Gastroesophageal sphincter (tissue), 4 donors: Measurements from ENCODE around the gene SLC39A11. TPM values are rescaled to one million over a fixed set of nuclear protein-coding genes. Genes with fewer than 3 reads are reported as not detected.

Experiments
- ATAC-seq: fragments of 150-250 bp; one replicate; pipeline ENCODE4 v1.9.1; 2016; ENCODE audit warnings: mild to moderate bottlenecking, moderate library complexity
- H3K27ac ChIP-seq, 4 donors: fragments of 200-600 bp; sonication (generic) in 3 of 4; 1 replicate in 3 of 4; 2 replicates in 1 of 4; pipeline ENCODE4 v1.5.1; 2016 to 2019
- H3K27me3 ChIP-seq: fragments of 200-600 bp; sonication (generic); one replicate; pipeline ENCODE4 v1.5.1; 2019
- H3K36me3 ChIP-seq, 2 donors: fragments of 200-600 bp; sonication (generic); one replicate each; pipeline ENCODE4 v1.5.1; 2019; ENCODE audit warnings: control low read depth in 1 of 2
- H3K4me1 ChIP-seq, 3 donors: fragments of 200-600 bp; sonication (generic); 1 replicate in 2 of 3; 2 replicates in 1 of 3; pipeline ENCODE4 v1.5.1; 2016 to 2019; ENCODE audit warnings: control low read depth in 2 of 3
- H3K4me3 ChIP-seq, 2 donors: fragments of 200-600 bp; sonication (generic); one replicate each; pipeline ENCODE4 v1.5.1; 2019; ENCODE audit warnings: mild to moderate bottlenecking in 1 of 2, moderate library complexity in 1 of 2
- H3K9me3 ChIP-seq, 3 donors: fragments of 200-600 bp; sonication (generic); one replicate each; pipeline ENCODE4 v1.5.1; 2017 to 2019; ENCODE audit warnings: control low read depth in 2 of 3
- CTCF ChIP-seq, 4 experiments: fragments of 200-600 bp in 2 of 4; fragments of 450-650 bp in 2 of 4; sonication (generic) in 1 of 4; IDR thresholded peaks; one replicate each; pipeline ENCODE4 v1.5.1; 2017 to 2019; ENCODE audit warnings: antibody characterized with exemption in 4 of 4, mild to moderate bottlenecking in 2 of 4, moderate library complexity in 2 of 4
- EP300 ChIP-seq: sonication (generic); formaldehyde crosslinking; IDR thresholded peaks from one replicate; pipeline ENCODE4 v1.6.1; 2017; ENCODE audit warnings: antibody characterized with exemption, mild to moderate bottlenecking
- POLR2A ChIP-seq, 2 donors: fragments of 450-650 bp; IDR thresholded peaks; one replicate each; pipeline ENCODE4 v1.6.1; 2017; ENCODE audit warnings: antibody characterized with exemption in 2 of 2, mild to moderate bottlenecking in 2 of 2, moderate library complexity in 1 of 2
- POLR2AphosphoS5 ChIP-seq: sonication (generic); formaldehyde crosslinking; IDR thresholded peaks from one replicate; pipeline ENCODE4 v1.6.1; 2017; ENCODE audit warnings: antibody characterized with exemption
- WGBS, 2 donors: methylation state at CpG; one replicate each; pipeline ENCODE4 v1.1.5; 2018; ENCODE audit warnings: low coverage in 1 of 2; 5-methylcytosine and 5-hydroxymethylcytosine counted together
- total RNA-seq, 4 donors: library from RNA; depleted of rRNA; stranded (reverse); fragments of >200 nt; gene quantifications; one replicate each; pipeline ENCODE4 v1.1.0, GENCODE V29; 2016

Gene SLC39A11
- total RNA-seq, 4 donors from 2014 or later = 11.6 to 16.8 (median 14.5) TPM

DNA sequence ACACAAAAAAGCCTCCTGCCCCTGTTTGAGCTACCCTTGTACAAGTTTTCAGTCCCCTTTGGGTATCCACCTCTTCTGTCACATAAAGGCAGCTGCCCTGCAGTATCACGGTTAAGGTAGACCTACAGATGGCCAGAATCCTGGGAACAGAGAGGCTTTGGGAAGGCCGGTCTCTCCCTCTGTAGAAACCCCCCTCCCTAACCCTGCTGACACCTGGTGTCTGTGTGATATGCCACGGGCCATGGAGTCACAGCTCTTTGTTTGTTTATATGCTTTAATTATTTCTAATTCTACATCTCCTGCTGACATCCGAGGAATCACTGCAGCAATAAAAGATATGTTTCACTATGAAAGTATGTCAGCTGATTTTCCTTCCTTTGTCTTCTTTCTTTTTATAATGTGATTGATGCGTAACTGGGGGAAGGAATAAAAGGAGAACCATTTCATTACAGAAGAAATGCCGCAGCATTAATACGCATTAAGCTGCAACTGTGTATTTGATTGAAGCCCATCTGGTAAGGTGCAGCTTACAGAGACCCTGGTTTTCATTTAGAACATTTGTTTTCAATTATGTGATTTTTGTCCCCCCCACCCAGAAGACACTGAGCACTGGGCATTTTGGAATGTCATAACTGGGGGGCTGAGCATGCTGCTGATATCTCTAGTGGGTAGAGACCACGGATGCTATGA lies 142.1 kb downstream of the SLC39A11 start:
- H3K4me3 ChIP-seq = no peak overlapping the region
- H3K27me3 ChIP-seq = no peaks in the 10 kb centered on the region
- ATAC-seq = no peak
- no peak overlapping the region for H3K27ac ChIP-seq
- no peaks in the 10 kb centered on the region for H3K9me3 ChIP-seq
- 88 to 89% methylated on average over 8 of the region's 8 CpGs for WGBS, 2 donors
- H3K4me1 ChIP-seq = peaks cover 0 to 8% (median 0%) of the 10 kb centered on the region in 3 donors
- TF ChIP-seq POLR2AphosphoS5 = no peak
- no peak for TF ChIP-seq POLR2A (IDR thresholded peaks at IDR 0.05)
- no peak for TF ChIP-seq CTCF (IDR thresholded peaks at IDR 0.05)
- TF ChIP-seq EP300 = no peak
- peaks cover 0 to 19% of the 10 kb centered on the region in 2 donors for H3K36me3 ChIP-seq

- no peaks in the 10 kb centered on the region for H3K9me3 ChIP-seq
- no peak overlapping the region for H3K4me3 ChIP-seq
- WGBS, 2 donors = 94 to 95% methylated on average over 17 to 21 of the region's 23 CpGs
- TF ChIP-seq CTCF (IDR thresholded peaks at IDR 0.05) (no peak), POLR2A (IDR thresholded peaks at IDR 0.05) (no peak), EP300 (no peak), POLR2AphosphoS5 (no peak)
- H3K27ac ChIP-seq = no peak overlapping the region
- no peaks in the 10 kb centered on the region for H3K27me3 ChIP-seq
- no peaks in the 10 kb centered on the region for H3K4me1 ChIP-seq
- peaks cover 0 to 19% of the 10 kb centered on the region in 2 donors for H3K36me3 ChIP-seq
- ATAC-seq = no peak
These were observed 144.4 kb downstream of the SLC39A11 start for GRCh38 chr17:72948115-72948514.

DNA sequence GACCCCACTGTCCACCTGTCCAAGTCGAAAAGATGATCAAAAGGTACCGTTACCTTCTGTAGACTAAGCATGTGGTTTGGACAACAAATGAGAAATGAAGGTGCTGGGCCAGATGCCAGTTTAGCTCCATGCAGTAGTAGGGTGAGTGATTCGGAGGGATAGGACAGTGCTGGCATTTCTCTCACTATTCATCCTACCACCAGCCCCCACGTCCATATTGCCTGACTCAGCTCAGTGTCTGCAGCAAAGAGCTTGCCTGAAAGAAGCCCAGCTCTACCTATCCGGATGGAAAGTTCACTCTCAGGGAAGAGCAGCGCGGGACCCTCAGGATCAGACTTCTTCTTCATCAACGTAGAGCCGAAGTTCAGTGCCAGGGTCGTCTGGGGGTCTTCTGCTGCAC lies 145.0 kb downstream of the SLC39A11 start:
- H3K27me3 ChIP-seq = no peaks in the 10 kb centered on the region
- no peak for ATAC-seq
- H3K9me3 ChIP-seq = no peaks in the 10 kb centered on the region
- peaks cover 0 to 19% of the 10 kb centered on the region in 2 donors for H3K36me3 ChIP-seq
- WGBS, 2 donors = 76 to 96% methylated on average over 3 to 4 of the region's 10 CpGs
- no peaks in the 10 kb centered on the region for H3K4me1 ChIP-seq
- H3K4me3 ChIP-seq = no peak overlapping the region
- H3K27ac ChIP-seq = no peak overlapping the region
- TF ChIP-seq POLR2AphosphoS5 (no peak), POLR2A (IDR thresholded peaks at IDR 0.05) (no peak), EP300 (no peak), CTCF (IDR thresholded peaks at IDR 0.05) (no peak)

GRCh38 chr17:72946696-72947095 lies 145.8 kb downstream of the SLC39A11 start:
- no peaks in the 10 kb centered on the region for H3K4me1 ChIP-seq
- H3K27ac ChIP-seq = no peak overlapping the region
- H3K4me3 ChIP-seq = no peak overlapping the region
- no peak for ATAC-seq
- H3K27me3 ChIP-seq = no peaks in the 10 kb centered on the region
- TF ChIP-seq POLR2A (IDR thresholded peaks at IDR 0.05) (no peak), POLR2AphosphoS5 (no peak), EP300 (no peak), CTCF (IDR thresholded peaks at IDR 0.05) (no peak)
- peaks cover 0 to 19% of the 10 kb centered on the region in 2 donors for H3K36me3 ChIP-seq
- no peaks in the 10 kb centered on the region for H3K9me3 ChIP-seq
- 50 to 78% methylated on average over 2 to 3 of the region's 5 CpGs for WGBS, 2 donors

DNA sequence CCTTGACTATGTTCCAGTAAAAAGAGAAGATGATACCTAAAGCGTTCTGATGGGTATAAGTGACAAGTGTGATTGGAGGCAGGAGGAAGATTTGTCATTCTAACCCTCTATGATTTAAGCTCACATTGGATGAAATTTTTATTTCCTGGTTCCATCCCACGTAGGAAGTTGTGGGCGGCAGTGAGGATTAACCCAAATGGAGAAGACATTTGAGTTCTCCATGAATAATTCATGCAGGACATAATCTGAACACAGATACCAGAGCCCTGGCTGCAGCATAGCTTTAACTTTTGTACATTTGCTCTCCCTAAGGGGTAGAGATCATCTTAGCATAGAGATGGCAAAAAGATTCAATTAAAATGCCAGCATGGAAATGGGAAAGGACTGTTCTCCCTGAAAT lies 146.3 kb downstream of the SLC39A11 start:
- Histone ChIP-seq H3K4me1 (no peaks in the 10 kb centered on the region), H3K27ac (no peak overlapping the region), H3K4me3 (no peak overlapping the region), H3K27me3 (no peaks in the 10 kb centered on the region), H3K9me3 (no peaks in the 10 kb centered on the region), H3K36me3 (peaks cover 0 to 19% of the 10 kb centered on the region in 2 donors)
- WGBS, 2 donors = 81 to 100% methylated on average over 3 of the region's 3 CpGs
- no peak for ATAC-seq
- TF ChIP-seq POLR2AphosphoS5 (no peak), EP300 (no peak), POLR2A (IDR thresholded peaks at IDR 0.05) (no peak), CTCF (IDR thresholded peaks at IDR 0.05) (no peak)
